GM23248 (cell line): Measurements from ENCODE around the gene EVX2.

ENCODE experiments used
- EZH2 ChIP-seq: fragments of 200-600 bp; sonication (generic); IDR thresholded peaks from 2 replicates; pipeline ENCODE4 v1.6.1; 2018; ENCODE audit warnings: antibody characterized with exemption, mild to moderate bottlenecking; ENCODE audit not compliant: insufficient read depth, poor library complexity, severe bottlenecking
- EZH2phosphoT487 ChIP-seq: fragments of 200-600 bp; sonication (generic); IDR thresholded peaks from 2 replicates; pipeline ENCODE4 v1.6.1; 2018; ENCODE audit warnings: antibody characterized with exemption, moderate library complexity, mild to moderate bottlenecking, low read depth; ENCODE audit not compliant: insufficient read depth

GRCh38 chr2:176114930-176115625, 31.3 kb upstream of the EVX2 start:
- TF ChIP-seq EZH2 (no peak), EZH2phosphoT487 (no peak)
